NCI-H187 (cell line): ENCODE results near the gene FIGN.
A peak's percentile ranks its signal among the peaks of the same experiment; 100 is the strongest.

ENCODE experiments used
- DNase-seq, 2 experiments: peaks; one replicate each; lab custom pipeline; 2025; lab: John Stamatoyannopoulos, UW

FIGN gene

GRCh38 chr2:163558251-163559021 is 177.4 kb downstream of the FIGN start:
- peak in 1 of 2 experiments; percentile 6 for DNase-seq

- no peak for DNase-seq
These were observed 179.3 kb downstream of the FIGN start for GRCh38 chr2:163556511-163556910.

DNA sequence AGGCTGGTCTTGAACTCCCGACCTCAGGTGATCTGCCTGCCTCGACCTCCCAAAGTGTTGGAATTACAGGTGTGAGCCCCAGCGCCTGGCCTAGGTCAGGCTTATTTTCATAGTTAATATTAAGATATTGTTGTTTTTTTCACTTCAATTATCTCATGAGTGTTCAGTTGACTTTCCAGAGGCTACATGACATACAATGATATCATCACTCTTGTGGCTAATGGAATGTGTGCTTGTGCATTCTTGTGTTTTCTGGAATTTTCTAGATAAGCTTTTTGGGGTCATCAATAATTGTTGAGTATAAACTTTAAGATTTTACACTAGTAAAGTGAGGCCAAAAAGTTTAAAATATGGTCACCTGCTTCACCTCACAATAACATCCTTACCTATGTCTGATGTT is 180.9 kb downstream of the FIGN start:
- DNase-seq = no peak

DNA sequence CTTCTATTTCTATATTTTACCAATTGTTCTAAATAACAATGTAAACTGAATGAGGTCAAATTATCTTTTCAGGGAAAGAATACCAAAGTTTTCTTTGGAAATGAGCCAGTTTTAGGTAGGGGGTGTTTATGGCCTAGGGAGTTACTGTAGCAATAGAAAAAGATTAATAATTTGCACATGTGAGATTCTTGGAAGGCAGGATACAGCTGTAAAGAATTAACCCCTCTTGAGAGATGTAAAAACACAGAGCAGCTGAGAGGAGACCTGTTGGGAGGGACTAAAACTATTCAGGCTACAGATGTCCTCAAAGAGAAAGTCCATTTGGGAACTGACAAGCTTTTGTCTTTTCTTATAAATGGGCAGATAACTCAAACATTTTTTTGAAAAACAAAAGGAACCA is 182.2 kb downstream of the FIGN start:
- DNase-seq = no peak

GRCh38 chr2:163552758-163553157 is 183.1 kb downstream of the FIGN start:
- no peak for DNase-seq

DNA sequence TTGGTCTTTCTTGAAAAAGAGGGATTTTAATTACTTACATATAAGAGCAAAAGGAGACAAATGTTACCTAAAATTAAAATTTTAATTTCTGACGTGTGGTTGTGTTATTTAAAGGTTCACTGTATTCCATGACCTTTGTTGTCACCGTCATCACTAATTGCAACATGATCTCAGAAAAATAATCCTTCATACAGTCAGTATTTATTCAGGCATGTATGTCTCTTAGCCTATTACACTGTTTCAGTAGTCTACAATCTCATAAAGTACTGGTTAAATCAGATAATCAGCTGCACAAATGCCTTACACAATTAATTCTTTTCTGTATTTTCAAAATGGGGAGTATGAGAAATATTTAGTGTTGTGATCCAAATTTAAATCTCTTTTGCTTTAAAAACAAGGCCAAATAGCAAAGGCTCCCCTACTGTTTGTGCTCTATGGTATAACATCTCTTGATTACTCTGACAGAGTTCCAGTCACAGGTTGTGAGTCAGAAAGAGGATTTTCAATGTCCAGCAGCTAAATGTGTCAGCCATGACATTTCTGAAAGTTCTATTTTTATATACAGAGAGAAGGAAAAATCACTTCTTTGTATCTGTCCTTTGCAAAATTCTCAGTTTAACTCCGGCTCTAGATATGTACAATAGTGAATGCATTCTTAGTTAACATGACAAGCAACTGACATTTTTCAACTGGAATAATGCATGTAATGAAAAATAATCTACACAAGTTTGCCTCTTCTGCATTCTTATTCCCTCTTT is 184.0 kb downstream of the FIGN start:
- DNase-seq = no peak

DNA sequence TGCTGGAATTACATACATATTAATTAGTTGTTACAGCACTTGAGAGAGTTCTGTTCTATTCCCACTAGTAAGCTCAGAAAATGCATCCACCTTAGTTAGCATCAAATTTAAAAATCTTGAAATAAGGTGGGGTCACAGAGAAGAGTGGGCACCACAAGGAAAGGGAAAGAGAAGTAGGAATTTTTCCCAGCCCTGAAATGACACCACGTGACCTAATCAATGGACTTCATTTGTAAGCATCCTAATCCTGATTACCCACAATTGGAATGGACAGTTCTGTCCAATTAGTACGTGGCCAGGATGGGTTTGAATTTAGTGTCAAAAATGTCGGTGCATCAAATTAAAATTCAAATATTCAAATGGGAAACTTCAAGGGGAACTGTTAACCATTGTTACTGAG is 186.8 kb downstream of the FIGN start:
- no peak for DNase-seq
